ENCODE data around the gene DIDO1.

- TF ChIP-seq CTCF (IDR thresholded peaks at IDR 0.05) (no peak), POLR2A (IDR thresholded peaks at IDR 0.05) (no peak)
Observed at GRCh38 chr20:62832951-62833391, 93.3 kb downstream of the DIDO1 start.

Measured in Peyer's patch (tissue), 4 donors.